ENCODE measurements around the gene MAGEA8. TPM values are rescaled to one million over a fixed set of nuclear protein-coding genes. Genes with fewer than 3 reads are reported as not detected.
"Not testable (repeated sequence)": the region's sequence is repeated elsewhere in the genome, so short reads cannot be mapped to it uniquely, and the experiment has no call there.

The MAGEA8 gene
- total RNA-seq, 2 donors from 2014 or later, result not detected

GRCh38 chrX:149910178-149910695 lies 29.3 kb downstream of the MAGEA8 start:
- peak overlapping the region in 1 of 2 donors; percentile 24 for H3K27ac Mint-ChIP-seq
- H3K4me1 Mint-ChIP-seq (ENCODE audit: low read depth in 2 of 2), result peaks cover 0 to 2% of the 10 kb centered on the region in 2 donors
- no peak overlapping the region for H3K4me3 Mint-ChIP-seq
- no peaks in the 10 kb centered on the region for H3K27me3 Mint-ChIP-seq
- no peak for ATAC-seq
- no peaks in the 10 kb centered on the region for H3K36me3 Mint-ChIP-seq
- H3K9me3 Mint-ChIP-seq, result peaks cover 5% of the 10 kb centered on the region
- no peak for DNase-seq (ENCODE audit: low spot score)

DNA sequence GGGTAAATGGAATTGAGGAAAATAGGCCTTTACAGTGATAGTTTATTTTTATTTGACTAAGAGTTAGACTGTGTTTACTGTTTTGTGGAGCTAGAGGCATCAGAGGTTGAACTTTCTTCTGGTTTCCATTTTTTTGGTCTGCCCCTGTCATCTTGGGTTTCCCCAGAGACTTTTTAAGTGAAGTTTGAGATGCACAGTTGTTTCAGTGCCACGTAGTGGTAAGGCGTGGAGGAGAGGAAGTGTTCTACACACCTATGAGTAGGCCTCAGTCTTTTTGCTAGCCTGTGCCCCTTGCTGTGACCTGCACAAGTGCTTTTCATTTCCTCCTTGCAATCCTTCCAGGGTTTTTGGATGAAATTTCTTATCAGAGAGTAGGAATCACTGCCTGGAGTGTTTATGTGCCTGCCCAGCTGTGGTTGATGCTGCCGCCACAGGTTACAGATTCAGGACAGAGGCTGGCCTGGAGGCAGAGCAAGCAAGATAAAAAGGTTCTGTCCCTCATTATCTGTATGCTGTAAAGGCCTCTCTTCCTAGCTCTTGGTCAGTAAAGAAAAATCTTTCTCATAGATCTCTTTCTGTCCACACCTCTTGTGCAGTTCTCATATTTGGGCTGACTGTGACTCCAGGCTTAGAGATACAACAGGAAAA lies 35.9 kb downstream of the MAGEA8 start:
- peak overlapping the region in 1 of 2 donors; percentile 53 for H3K27ac Mint-ChIP-seq
- H3K36me3 Mint-ChIP-seq, result no peaks in the 10 kb centered on the region
- ATAC-seq, result peak; percentile 55 to 87

DNA sequence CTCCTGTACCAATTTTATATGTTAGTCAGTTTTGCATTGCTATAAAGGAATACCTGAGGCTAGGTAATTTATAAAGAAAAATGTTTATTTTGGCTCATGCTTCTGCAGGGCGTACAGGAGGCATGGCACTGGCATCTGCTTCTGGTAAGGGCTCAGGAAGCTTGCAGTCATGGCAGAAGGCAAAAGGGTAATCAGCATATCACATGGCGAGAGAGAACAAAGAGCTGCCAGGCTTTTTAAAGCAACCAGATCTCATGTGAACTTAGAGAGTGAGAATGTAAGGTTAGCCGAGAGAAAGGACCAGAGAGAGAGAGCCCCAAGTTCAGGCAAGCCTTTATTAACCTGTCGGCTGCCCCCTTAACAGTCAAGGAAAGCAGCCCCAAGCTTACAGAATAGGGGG lies 42.9 kb downstream of the MAGEA8 start:
- not testable (repeated sequence) for H3K27ac Mint-ChIP-seq; H3K36me3 Mint-ChIP-seq; H3K9me3 Mint-ChIP-seq; H3K27me3 Mint-ChIP-seq; H3K4me1 Mint-ChIP-seq (ENCODE audit: low read depth in 2 of 2); DNase-seq (ENCODE audit: low spot score); ATAC-seq; H3K4me3 Mint-ChIP-seq

More for the DNA sequence above, 35.9 kb downstream of the MAGEA8 start:
- Mint-ChIP-seq H3K9me3 (peaks cover 5% of the 10 kb centered on the region), H3K4me3 (no peak overlapping the region), H3K4me1 (ENCODE audit: low read depth in 2 of 2) (peaks cover 0 to 12% of the 10 kb centered on the region in 2 donors), H3K27me3 (no peaks in the 10 kb centered on the region)
- no peak for DNase-seq (ENCODE audit: low spot score)

DNA sequence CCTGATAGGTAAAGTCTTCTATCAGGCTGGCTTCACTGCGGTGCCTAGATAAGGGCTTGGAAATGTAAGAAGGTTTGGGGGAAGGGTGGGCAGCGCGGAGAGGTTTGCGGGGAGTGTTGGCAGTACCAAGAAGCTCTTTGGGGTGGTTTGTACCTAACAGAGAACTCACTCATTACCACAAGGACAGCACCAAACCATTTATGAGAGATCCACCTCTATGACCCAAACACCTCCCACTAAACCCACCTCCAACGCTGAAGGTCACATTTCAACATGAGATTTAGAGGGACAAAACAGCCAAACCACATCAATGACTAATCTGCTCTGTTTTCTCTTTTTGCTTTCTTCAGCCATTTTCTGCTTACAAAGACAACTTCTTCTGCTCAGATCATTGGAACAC lies 43.5 kb downstream of the MAGEA8 start:
- not testable (repeated sequence) for H3K27me3 Mint-ChIP-seq; ATAC-seq; H3K27ac Mint-ChIP-seq; DNase-seq (ENCODE audit: low spot score); H3K9me3 Mint-ChIP-seq; H3K4me1 Mint-ChIP-seq (ENCODE audit: low read depth in 2 of 2); H3K4me3 Mint-ChIP-seq; H3K36me3 Mint-ChIP-seq

- H3K27ac Mint-ChIP-seq, H3K36me3 Mint-ChIP-seq, H3K9me3 Mint-ChIP-seq: not testable (repeated sequence)
These were observed 46.4 kb downstream of the MAGEA8 start for GRCh38 chrX:149927245-149927963.

DNA sequence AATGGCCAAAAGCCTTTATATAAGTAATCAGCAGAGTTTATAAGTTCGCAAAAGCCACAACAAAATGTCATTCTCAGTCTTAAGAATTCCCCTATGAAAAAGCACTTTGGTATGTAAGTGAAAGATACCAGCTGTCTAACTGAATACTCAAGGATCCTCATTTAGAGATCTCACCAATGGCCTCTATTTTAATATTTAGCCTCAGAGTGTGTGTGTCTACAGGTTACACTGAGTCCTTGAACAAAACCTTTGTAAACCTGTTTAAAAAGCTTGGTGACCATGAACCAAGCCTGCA lies 46.9 kb downstream of the MAGEA8 start:
- ATAC-seq; H3K27me3 Mint-ChIP-seq; H3K9me3 Mint-ChIP-seq; H3K36me3 Mint-ChIP-seq; H3K4me1 Mint-ChIP-seq (ENCODE audit: low read depth in 2 of 2); H3K27ac Mint-ChIP-seq; H3K4me3 Mint-ChIP-seq; DNase-seq (ENCODE audit: low spot score): not testable (repeated sequence)

More at GRCh38 chrX:149927245-149927963, 46.4 kb downstream of the MAGEA8 start:
- H3K4me1 Mint-ChIP-seq (ENCODE audit: low read depth in 2 of 2); DNase-seq (ENCODE audit: low spot score); H3K27me3 Mint-ChIP-seq; H3K4me3 Mint-ChIP-seq: not testable (repeated sequence)
- ATAC-seq, result peak; percentile 26 to 43

DNA sequence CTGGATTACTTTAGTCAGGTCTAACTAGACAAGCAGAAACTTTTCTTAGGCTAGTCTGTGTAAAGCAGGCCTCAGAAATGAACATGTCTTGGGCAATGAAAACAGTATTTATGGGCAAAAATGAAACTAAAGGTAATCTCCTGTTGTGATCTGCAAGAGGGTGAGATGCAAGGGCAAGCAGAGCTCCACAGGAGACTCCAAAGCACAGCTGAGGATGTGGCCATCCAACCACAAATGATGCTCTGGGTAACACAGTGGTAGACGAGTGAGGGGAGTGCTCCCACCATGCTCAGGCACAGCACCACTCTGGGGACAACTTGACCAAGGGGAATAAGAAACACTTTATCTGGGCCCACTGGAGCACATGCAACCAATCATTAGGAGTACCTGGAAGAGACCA lies 47.7 kb downstream of the MAGEA8 start:
- not testable (repeated sequence) for H3K27ac Mint-ChIP-seq; DNase-seq (ENCODE audit: low spot score); H3K9me3 Mint-ChIP-seq; H3K27me3 Mint-ChIP-seq; H3K4me1 Mint-ChIP-seq (ENCODE audit: low read depth in 2 of 2); H3K4me3 Mint-ChIP-seq; H3K36me3 Mint-ChIP-seq
- peak; percentile 48 to 79 for ATAC-seq

DNA sequence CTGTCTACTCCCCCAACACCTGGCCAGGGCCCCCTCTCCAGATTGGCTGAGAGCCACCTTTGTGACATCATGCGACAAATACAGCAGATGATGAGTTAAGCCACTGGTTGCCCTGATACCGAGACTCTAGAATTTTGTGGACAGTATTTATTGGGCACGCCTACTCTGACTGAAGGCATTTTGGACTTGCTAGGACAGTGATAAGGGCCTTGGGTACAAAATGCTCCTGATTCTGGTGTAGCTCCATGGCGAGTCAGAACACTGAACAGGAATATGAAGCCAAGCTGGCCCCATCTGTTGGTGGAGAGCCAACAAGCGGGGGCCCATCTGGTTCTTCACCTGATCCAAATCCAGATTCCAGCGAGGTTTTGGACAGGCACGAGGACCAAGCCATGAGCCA lies 48.4 kb downstream of the MAGEA8 start, which contains the start of gene HSFX4:
Gene HSFX4, plus strand, starts transcription at position 174 of the 400 bp plus-strand sequence. Its CDS starts 72 bp downstream, at position 246.
- not testable (repeated sequence) for H3K4me3 Mint-ChIP-seq, H3K27ac Mint-ChIP-seq

DNA sequence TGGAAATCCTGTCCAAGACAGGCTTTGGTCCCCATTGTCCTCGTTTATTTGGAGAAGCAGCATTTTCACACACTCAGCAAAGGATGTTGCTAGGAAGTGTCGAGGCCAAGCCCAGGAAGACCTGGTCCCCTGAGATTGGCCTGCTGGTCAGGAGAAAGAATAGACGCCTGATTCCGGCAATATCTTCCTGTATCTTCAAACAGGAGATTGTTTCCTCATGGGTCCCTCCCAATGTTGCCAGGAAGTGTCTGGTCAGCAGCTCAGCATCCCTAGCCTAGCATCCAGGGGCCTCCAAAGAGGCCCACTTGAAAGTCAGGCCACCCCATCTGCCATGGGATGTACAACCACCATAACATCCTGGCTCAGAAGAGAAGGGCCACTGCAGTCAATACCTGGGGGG lies 50.4 kb downstream of the MAGEA8 start:
- not testable (repeated sequence) for H3K4me3 Mint-ChIP-seq, H3K27me3 Mint-ChIP-seq, H3K36me3 Mint-ChIP-seq

More for the DNA sequence above, 48.4 kb downstream of the MAGEA8 start, which contains the start of gene HSFX4:
- not testable (repeated sequence) for H3K36me3 Mint-ChIP-seq; H3K9me3 Mint-ChIP-seq; DNase-seq (ENCODE audit: low spot score); ATAC-seq; H3K27me3 Mint-ChIP-seq; H3K4me1 Mint-ChIP-seq (ENCODE audit: low read depth in 2 of 2)

DNA sequence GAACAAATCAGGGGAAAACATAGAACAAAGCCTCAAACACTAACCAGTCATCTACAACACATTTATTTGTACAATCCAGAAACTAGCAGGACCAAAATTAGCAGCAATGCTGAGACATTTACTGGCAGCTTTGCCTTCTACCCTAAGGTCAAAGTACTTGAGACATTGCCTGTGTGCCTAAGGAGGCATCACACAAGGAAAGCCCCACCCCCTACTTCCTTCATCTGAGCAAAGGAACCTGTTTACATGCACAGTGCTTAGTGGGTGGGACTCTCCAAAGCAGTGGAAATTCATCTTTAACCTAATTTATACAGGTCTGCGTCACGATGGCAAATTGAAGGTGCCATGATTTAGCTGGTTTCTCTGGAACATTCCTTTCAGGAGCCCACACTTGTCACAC lies 51.2 kb downstream of the MAGEA8 start:
- H3K27me3 Mint-ChIP-seq; H3K4me1 Mint-ChIP-seq (ENCODE audit: low read depth in 2 of 2); H3K27ac Mint-ChIP-seq; H3K9me3 Mint-ChIP-seq; H3K4me3 Mint-ChIP-seq; ATAC-seq; H3K36me3 Mint-ChIP-seq; DNase-seq (ENCODE audit: low spot score): not testable (repeated sequence)

More for the DNA sequence above, 50.4 kb downstream of the MAGEA8 start:
- DNase-seq (ENCODE audit: low spot score); H3K9me3 Mint-ChIP-seq; H3K27ac Mint-ChIP-seq; H3K4me1 Mint-ChIP-seq (ENCODE audit: low read depth in 2 of 2); ATAC-seq: not testable (repeated sequence)

- H3K4me3 Mint-ChIP-seq; ATAC-seq; H3K27ac Mint-ChIP-seq; H3K9me3 Mint-ChIP-seq; DNase-seq (ENCODE audit: low spot score); H3K27me3 Mint-ChIP-seq; H3K36me3 Mint-ChIP-seq; H3K4me1 Mint-ChIP-seq (ENCODE audit: low read depth in 2 of 2): not testable (repeated sequence)
These were observed 52.0 kb downstream of the MAGEA8 start for GRCh38 chrX:149932970-149933369.

GRCh38 chrX:149933547-149933946 lies 52.6 kb downstream of the MAGEA8 start:
- H3K9me3 Mint-ChIP-seq; DNase-seq (ENCODE audit: low spot score); H3K27me3 Mint-ChIP-seq; H3K4me1 Mint-ChIP-seq (ENCODE audit: low read depth in 2 of 2); H3K4me3 Mint-ChIP-seq; H3K27ac Mint-ChIP-seq; ATAC-seq; H3K36me3 Mint-ChIP-seq: not testable (repeated sequence)
